A673 (cell line): ENCODE measurements around the gene ZEB2. TPM values are rescaled to one million over a fixed set of nuclear protein-coding genes. Genes with fewer than 3 reads are reported as not detected.

Source experiments
- BruUV-seq: library from RNA; stranded (reverse); fragments of 400-500 nt; replicated peaks from 2 replicates; lab custom pipeline; 2021; lab: Mats Ljungman, UMichigan
- CTCF ChIA-PET: fragments of 300-600 bp; sonication (Branson Sonifier 250); formaldehyde crosslinking; loops from one replicate; lab custom pipeline; 2022; ENCODE audit warnings: antibody characterized with exemption; lab: Charles Lee
- POLR2A ChIA-PET: fragments of 300-600 bp; sonication (Branson Sonifier 250); formaldehyde crosslinking; loops from one replicate; lab custom pipeline; 2022; ENCODE audit warnings: antibody characterized with exemption; ENCODE audit not compliant: low non-redundant PET; lab: Charles Lee
- DNase-seq: peaks from one replicate; pipeline ENCODE4 v3.0.0-alpha.2; 2015; ENCODE audit warnings: low spot score
- H3K27ac ChIP-seq: fragments of 200-600 bp; sonication (generic); 2 replicates; pipeline ENCODE4 v1.5.1; 2016; ENCODE audit warnings: mixed run types, low read depth, mild to moderate bottlenecking, mixed read lengths, antibody characterized with exemption, low read length; ENCODE audit not compliant: poor library complexity, severe bottlenecking
- H3K27me3 ChIP-seq: fragments of 200-600 bp; sonication (generic); replicated peaks from 2 replicates; pipeline ENCODE4 v1.6.1; 2017; ENCODE audit warnings: mixed run types, low read depth, mild to moderate bottlenecking, mixed read lengths, antibody characterized with exemption, low read length; ENCODE audit not compliant: insufficient read depth, poor library complexity
- H3K36me3 ChIP-seq: fragments of 200-600 bp; sonication (generic); 2 replicates; pipeline ENCODE4 v1.6.1; 2016; ENCODE audit warnings: mixed run types, mild to moderate bottlenecking, mixed read lengths, antibody characterized with exemption, low read length; ENCODE audit not compliant: insufficient read depth, poor library complexity, severe bottlenecking
- H3K4me1 ChIP-seq: fragments of 200-600 bp; sonication (generic); 2 replicates; pipeline ENCODE4 v1.6.1; 2017; ENCODE audit warnings: mixed run types, mild to moderate bottlenecking, mixed read lengths, antibody characterized with exemption, low read length; ENCODE audit not compliant: insufficient read depth, poor library complexity, severe bottlenecking
- H3K4me3 ChIP-seq: fragments of 200-600 bp; sonication (generic); 2 replicates; pipeline ENCODE4 v1.5.1; 2016; ENCODE audit warnings: low read depth, mixed run types, mild to moderate bottlenecking, mixed read lengths, low read length; ENCODE audit not compliant: poor library complexity, severe bottlenecking
- H3K9me3 ChIP-seq: fragments of 200-600 bp; sonication (generic); 2 replicates; pipeline ENCODE4 v1.6.1; 2016; ENCODE audit warnings: mixed run types, low read depth, mild to moderate bottlenecking, mixed read lengths, antibody characterized with exemption, low read length; ENCODE audit not compliant: poor library complexity, severe bottlenecking
- CTCF ChIP-seq: fragments of 300-800, 200-600 bp; sonication (generic); conservative IDR thresholded peaks from 2 replicates; pipeline ENCODE4 v1.5.1; 2017; ENCODE audit warnings: low read depth, mild to moderate bottlenecking, antibody characterized with exemption, low read length, moderate library complexity, mixed read lengths
- EZH2 ChIP-seq: fragments of 200-600 bp; sonication (generic); IDR thresholded peaks from 2 replicates; pipeline ENCODE4 v1.6.1; 2017; ENCODE audit warnings: borderline replicate concordance, low read depth, mild to moderate bottlenecking, mixed read lengths, antibody characterized with exemption, low read length; ENCODE audit not compliant: poor library complexity, severe bottlenecking
- intact Hi-C: fragments of 100-400 bp; cut with micrococcal nuclease; formaldehyde crosslinking; loops from one replicate; pipeline ENCODE4 v1.10.0; 2022; ENCODE audit not compliant: unreplicated experiment
- total RNA-seq: library from RNA; stranded (reverse); gene quantifications from 2 replicates; pipeline ENCODE4 v1.2.3, GENCODE V29; 2021

Gene ZEB2
- total RNA-seq, 1 experiment from 2014 or later, result 146 TPM

- Histone ChIP-seq H3K36me3 (peaks cover 16% of the 10 kb centered on the region), H3K4me3 (no peak overlapping the region), H3K27ac (no peak overlapping the region), H3K9me3 (no peaks in the 10 kb centered on the region), H3K27me3 (no peaks in the 10 kb centered on the region), H3K4me1 (peaks cover 64% of the 10 kb centered on the region)
- CTCF ChIA-PET, result no interaction called here
- TF ChIP-seq EZH2 (no peak), CTCF (no peak)
- DNase-seq, result no peak
- POLR2A ChIA-PET, result no interaction called here
- intact Hi-C loops, result no loop called here
- BruUV-seq, result no TSS peak
Measured at GRCh38 chr2:144447535-144447934, 72.4 kb downstream of the ZEB2 start.

- TF ChIP-seq EZH2 (no peak), CTCF (no peak)
- no peaks in the 10 kb centered on the region for H3K9me3 ChIP-seq
- H3K4me1 ChIP-seq, result peaks cover 64% of the 10 kb centered on the region
- no TSS peak for BruUV-seq
- no peaks in the 10 kb centered on the region for H3K27me3 ChIP-seq
- ChIA-PET CTCF (no interaction called here), POLR2A (no interaction called here)
- intact Hi-C loops, result no loop called here
- no peak overlapping the region for H3K27ac ChIP-seq
- H3K36me3 ChIP-seq, result peaks cover 6% of the 10 kb centered on the region
- H3K4me3 ChIP-seq, result no peak overlapping the region
- DNase-seq, result no peak
Measured at GRCh38 chr2:144446136-144446535, 73.8 kb downstream of the ZEB2 start.

GRCh38 chr2:144445196-144445595 lies 74.7 kb downstream of the ZEB2 start:
- H3K27ac ChIP-seq, result no peak overlapping the region
- POLR2A ChIA-PET, result no interaction called here
- H3K4me1 ChIP-seq, result peaks cover 66% of the 10 kb centered on the region
- H3K4me3 ChIP-seq, result no peak overlapping the region
- BruUV-seq, result no TSS peak
- peaks cover 6% of the 10 kb centered on the region for H3K36me3 ChIP-seq
- no peak for TF ChIP-seq CTCF
- TF ChIP-seq EZH2, result no peak
- H3K9me3 ChIP-seq, result no peaks in the 10 kb centered on the region
- intact Hi-C loops, result no loop called here
- H3K27me3 ChIP-seq, result no peaks in the 10 kb centered on the region
- no peak for DNase-seq
- CTCF ChIA-PET, result no interaction called here
